ENCODE measurements around the gene BFSP1.
A peak's percentile ranks its signal among the peaks of the same experiment; 100 is the strongest.

The BFSP1 gene

GRCh38 chr20:17531665-17532025 is 466 bp upstream of the BFSP1 start:
- Histone ChIP-seq H3K36me3 (no peaks in the 10 kb centered on the region), H3K4me1 (peaks cover 8% of the 10 kb centered on the region; the same call in 1 of the 2 replicates), H3K4me3 (ENCODE audit: low read depth, low read length) (peak overlapping the region; percentile 75), H3K9me3 (no peaks in the 10 kb centered on the region), H3K27me3 (no peaks in the 10 kb centered on the region)
- no peak for TF ChIP-seq CTCF (IDR thresholded peaks at IDR 0.05; ENCODE audit: low read depth, low read length)
- no peak for DNase-seq

- Histone ChIP-seq H3K4me3 (ENCODE audit: low read depth, low read length) (no peak overlapping the region), H3K27me3 (no peaks in the 10 kb centered on the region), H3K4me1 (peaks cover 8% of the 10 kb centered on the region; the same call in 1 of the 2 replicates), H3K9me3 (no peaks in the 10 kb centered on the region), H3K36me3 (no peaks in the 10 kb centered on the region)
- no peak for TF ChIP-seq CTCF (IDR thresholded peaks at IDR 0.05; ENCODE audit: low read depth, low read length)
- DNase-seq: no peak
Observed at GRCh38 chr20:17530153-17530552, 1.0 kb downstream of the BFSP1 start.

- H3K36me3 ChIP-seq: no peaks in the 10 kb centered on the region
- no peak overlapping the region for H3K4me3 ChIP-seq (ENCODE audit: low read depth, low read length)
- peaks cover 8% of the 10 kb centered on the region; the same call in 1 of the 2 replicates for H3K4me1 ChIP-seq
- no peak for DNase-seq
- no peaks in the 10 kb centered on the region for H3K9me3 ChIP-seq
- TF ChIP-seq CTCF (IDR thresholded peaks at IDR 0.05; ENCODE audit: low read depth, low read length): no peak
- no peaks in the 10 kb centered on the region for H3K27me3 ChIP-seq
Observed at GRCh38 chr20:17529586-17529985, 1.6 kb downstream of the BFSP1 start.

GRCh38 chr20:17525650-17526049 is 5.5 kb downstream of the BFSP1 start:
- H3K9me3 ChIP-seq: no peaks in the 10 kb centered on the region

GRCh38 chr20:17525132-17525531 is 6.0 kb downstream of the BFSP1 start:
- H3K9me3 ChIP-seq: no peaks in the 10 kb centered on the region
- no peaks in the 10 kb centered on the region for H3K36me3 ChIP-seq
- no peaks in the 10 kb centered on the region for H3K4me1 ChIP-seq
- DNase-seq: no peak
- no peak for TF ChIP-seq CTCF (IDR thresholded peaks at IDR 0.05; ENCODE audit: low read depth, low read length)
- H3K4me3 ChIP-seq (ENCODE audit: low read depth, low read length): no peak overlapping the region
- H3K27me3 ChIP-seq: no peaks in the 10 kb centered on the region

More at GRCh38 chr20:17525650-17526049, 5.5 kb downstream of the BFSP1 start:
- Histone ChIP-seq H3K4me3 (ENCODE audit: low read depth, low read length) (no peak overlapping the region), H3K4me1 (no peaks in the 10 kb centered on the region), H3K27me3 (no peaks in the 10 kb centered on the region), H3K36me3 (no peaks in the 10 kb centered on the region)
- DNase-seq: peak; percentile 34
- no peak for TF ChIP-seq CTCF (IDR thresholded peaks at IDR 0.05; ENCODE audit: low read depth, low read length)

- no peak overlapping the region for H3K4me3 ChIP-seq (ENCODE audit: low read depth, low read length)
- no peaks in the 10 kb centered on the region for H3K9me3 ChIP-seq
- TF ChIP-seq CTCF (IDR thresholded peaks at IDR 0.05; ENCODE audit: low read depth, low read length): no peak
- no peaks in the 10 kb centered on the region for H3K27me3 ChIP-seq
- no peaks in the 10 kb centered on the region for H3K36me3 ChIP-seq
- no peaks in the 10 kb centered on the region for H3K4me1 ChIP-seq
- no peak for DNase-seq
Observed at GRCh38 chr20:17524560-17524959, 6.6 kb downstream of the BFSP1 start.
